Nephron progenitor cell (in vitro differentiated cells): Measurements from ENCODE around the gene NLRC3.
"Not testable (repeated sequence)": the region's sequence is repeated elsewhere in the genome, so short reads cannot be mapped to it uniquely, and the experiment has no call there.

Experiments
- DNase-seq: peaks from one replicate; pipeline ENCODE4 v3.0.0; 2021
- H3K27ac Mint-ChIP-seq: 2 replicates; pipeline ENCODE4 v1.8.0; 2021; ENCODE audit warnings: mild to moderate bottlenecking, moderate library complexity, mixed read lengths
- H3K27me3 Mint-ChIP-seq: 2 replicates; pipeline ENCODE4 v1.8.0; 2021; ENCODE audit warnings: mild to moderate bottlenecking, low read depth, mixed read lengths; ENCODE audit not compliant: poor library complexity
- H3K36me3 Mint-ChIP-seq: 2 replicates; pipeline ENCODE4 v1.8.0; 2021; ENCODE audit warnings: low read depth, mixed read lengths
- H3K4me1 Mint-ChIP-seq: 2 replicates; pipeline ENCODE4 v1.8.0; 2021; ENCODE audit warnings: mixed read lengths
- H3K4me3 Mint-ChIP-seq: 2 replicates; pipeline ENCODE4 v1.8.0; 2021; ENCODE audit warnings: mild to moderate bottlenecking, moderate library complexity, mixed read lengths
- H3K9me3 Mint-ChIP-seq: 2 replicates; pipeline ENCODE4 v1.8.0; 2021; ENCODE audit warnings: mild to moderate bottlenecking, moderate library complexity, mixed read lengths
- TF ChIP-seq, protein P1 (sequence below): fragments of 200-600 bp; sonication (generic); IDR thresholded peaks from 2 replicates; pipeline ENCODE4 v1.5.0; 2021; ENCODE audit warnings: antibody characterized with exemption

Gene NLRC3

DNA sequence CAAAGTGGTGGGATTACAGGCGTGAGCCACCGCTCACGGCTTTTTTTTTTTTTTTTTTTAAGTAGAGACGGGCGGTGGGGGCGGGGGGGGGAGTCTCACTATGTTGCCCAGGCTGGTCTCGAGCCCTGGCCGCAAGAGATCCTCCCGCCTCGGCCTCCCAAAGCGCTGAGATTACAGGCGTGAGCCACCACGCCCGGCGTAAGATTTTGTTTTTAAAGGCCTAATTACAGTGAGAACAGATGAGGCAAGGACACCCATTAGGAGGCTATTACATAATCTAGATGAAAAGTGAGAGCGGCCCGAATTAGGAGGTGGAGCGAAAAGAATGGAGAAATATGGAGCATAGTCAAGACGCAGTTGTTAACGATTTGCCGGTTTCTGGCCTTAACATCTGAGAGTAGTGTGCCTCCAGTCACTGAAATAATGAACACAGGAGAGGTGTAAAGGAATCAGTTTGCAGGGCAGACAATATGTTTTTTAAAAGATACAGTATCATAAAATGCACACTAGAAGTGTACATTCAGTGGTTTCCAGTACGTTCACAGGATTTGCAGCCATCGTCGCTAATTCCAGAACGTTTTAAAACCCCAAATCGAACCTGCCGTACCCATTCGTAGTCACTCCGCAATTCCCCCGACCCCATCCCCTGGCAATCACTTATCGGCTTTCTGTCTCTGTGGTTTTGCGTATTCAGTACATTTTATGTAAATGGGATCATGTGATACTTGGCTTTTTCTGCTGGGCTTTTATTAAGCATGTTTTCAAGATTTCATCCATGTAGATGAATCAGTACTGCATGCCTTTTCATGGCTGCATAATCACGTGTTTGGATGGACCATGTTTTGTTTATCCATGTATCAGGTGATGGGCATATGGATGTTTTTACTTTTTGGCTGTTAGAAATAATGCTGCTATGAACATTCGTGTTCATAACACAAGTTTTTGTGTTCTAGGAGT lies 35.6 kb upstream of the NLRC3 start:
- peak overlapping the region; percentile 99 for H3K4me3 Mint-ChIP-seq
- no peaks in the 10 kb centered on the region for H3K27me3 Mint-ChIP-seq
- peak overlapping the region; percentile 6 for H3K27ac Mint-ChIP-seq
- no peak for DNase-seq
- H3K4me1 Mint-ChIP-seq = peaks cover 33% of the 10 kb centered on the region
- H3K36me3 Mint-ChIP-seq = peaks cover 71% of the 10 kb centered on the region
- H3K9me3 Mint-ChIP-seq = peaks cover 28% of the 10 kb centered on the region
- TF ChIP-seq, protein P1, sequence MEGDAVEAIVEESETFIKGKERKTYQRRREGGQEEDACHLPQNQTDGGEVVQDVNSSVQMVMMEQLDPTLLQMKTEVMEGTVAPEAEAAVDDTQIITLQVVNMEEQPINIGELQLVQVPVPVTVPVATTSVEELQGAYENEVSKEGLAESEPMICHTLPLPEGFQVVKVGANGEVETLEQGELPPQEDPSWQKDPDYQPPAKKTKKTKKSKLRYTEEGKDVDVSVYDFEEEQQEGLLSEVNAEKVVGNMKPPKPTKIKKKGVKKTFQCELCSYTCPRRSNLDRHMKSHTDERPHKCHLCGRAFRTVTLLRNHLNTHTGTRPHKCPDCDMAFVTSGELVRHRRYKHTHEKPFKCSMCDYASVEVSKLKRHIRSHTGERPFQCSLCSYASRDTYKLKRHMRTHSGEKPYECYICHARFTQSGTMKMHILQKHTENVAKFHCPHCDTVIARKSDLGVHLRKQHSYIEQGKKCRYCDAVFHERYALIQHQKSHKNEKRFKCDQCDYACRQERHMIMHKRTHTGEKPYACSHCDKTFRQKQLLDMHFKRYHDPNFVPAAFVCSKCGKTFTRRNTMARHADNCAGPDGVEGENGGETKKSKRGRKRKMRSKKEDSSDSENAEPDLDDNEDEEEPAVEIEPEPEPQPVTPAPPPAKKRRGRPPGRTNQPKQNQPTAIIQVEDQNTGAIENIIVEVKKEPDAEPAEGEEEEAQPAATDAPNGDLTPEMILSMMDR = no peak

DNA sequence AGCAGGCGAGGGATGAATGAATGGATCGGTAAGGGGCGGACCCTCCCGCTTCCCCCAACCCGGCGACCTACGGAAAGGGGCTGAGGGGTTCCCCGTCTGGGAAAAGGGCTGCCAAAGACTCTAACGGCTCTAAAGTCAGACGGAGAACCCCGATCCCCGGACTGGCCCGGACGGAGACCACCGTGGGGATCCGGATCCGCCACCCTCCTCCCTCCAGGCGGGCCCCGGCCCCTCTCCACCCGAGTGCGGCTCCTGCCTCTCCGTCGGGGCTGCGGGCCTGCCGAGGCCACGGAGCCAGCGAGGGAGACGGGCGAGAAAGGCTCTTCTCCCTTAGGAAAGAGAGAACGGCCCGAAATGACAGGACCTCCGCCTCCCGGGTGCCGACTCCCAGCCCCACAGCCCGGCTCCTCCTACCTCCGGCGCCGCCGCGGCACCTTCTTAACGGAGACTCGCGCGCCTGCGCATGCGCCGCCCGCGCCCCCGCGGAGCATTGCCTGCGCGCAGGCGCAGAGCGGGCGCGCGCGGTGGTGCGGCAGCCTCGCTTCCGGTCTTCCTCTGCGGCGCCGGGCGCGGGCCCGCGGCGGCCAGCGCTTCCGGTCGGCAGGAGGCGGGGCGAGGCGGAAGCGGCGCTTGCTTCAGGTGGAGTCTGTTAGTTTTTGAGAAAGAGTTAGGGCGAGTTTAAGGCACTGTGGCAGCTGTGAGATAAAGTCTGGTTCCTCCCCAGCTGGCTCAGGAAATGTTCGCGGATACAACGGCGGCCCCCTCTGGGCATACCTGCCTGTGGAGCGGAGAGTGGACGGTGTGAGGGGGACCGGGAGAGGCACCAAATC lies 34.2 kb upstream of the NLRC3 start, which contains the start of gene SLX4:
TSS of gene SLX4 (minus strand) at position 461 of the 830 bp plus-strand sequence. CDS start 2,642 bp downstream, outside the sequence.
- DNase-seq = peak; percentile 92
- TF ChIP-seq, protein P1 = no peak
- H3K4me3 Mint-ChIP-seq = peak within 1 kb of the TSS; percentile 99
- peaks cover 18% of the 10 kb centered on the region for H3K9me3 Mint-ChIP-seq
- peaks cover 72% of the 10 kb centered on the region for H3K36me3 Mint-ChIP-seq
- H3K27ac Mint-ChIP-seq = peak within 1 kb of the TSS; percentile 98
- no peaks in the 10 kb centered on the region for H3K27me3 Mint-ChIP-seq
- peaks cover 33% of the 10 kb centered on the region for H3K4me1 Mint-ChIP-seq

DNA sequence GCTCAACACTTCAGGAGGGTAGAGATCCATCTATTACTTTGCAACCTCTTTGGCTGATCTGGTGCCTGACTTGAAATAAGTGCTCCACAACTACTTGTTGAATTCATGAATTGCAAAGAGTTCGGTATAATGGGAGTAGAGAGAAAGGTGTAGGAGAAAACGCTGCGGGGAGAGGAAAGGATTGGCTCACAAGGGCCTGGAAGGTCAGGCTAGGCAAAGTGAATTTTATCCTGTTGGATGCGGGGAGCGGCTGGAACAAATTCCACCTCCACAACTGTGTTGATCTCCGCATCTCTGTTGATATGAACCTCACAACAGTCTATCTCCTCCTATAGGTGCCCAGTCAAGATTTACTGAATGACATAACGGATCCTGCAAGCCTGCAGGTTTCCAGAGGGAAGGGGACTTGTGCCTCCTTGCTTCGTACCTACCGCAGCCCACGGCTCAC lies 33.5 kb upstream of the NLRC3 start:
- no peaks in the 10 kb centered on the region for H3K27me3 Mint-ChIP-seq
- peak overlapping the region; percentile 17 for H3K27ac Mint-ChIP-seq
- H3K9me3 Mint-ChIP-seq = peaks cover 18% of the 10 kb centered on the region
- peaks cover 33% of the 10 kb centered on the region for H3K4me1 Mint-ChIP-seq
- H3K4me3 Mint-ChIP-seq = peak overlapping the region; percentile 99
- no peak for DNase-seq
- TF ChIP-seq, protein P1 = no peak
- H3K36me3 Mint-ChIP-seq = peaks cover 72% of the 10 kb centered on the region

DNA sequence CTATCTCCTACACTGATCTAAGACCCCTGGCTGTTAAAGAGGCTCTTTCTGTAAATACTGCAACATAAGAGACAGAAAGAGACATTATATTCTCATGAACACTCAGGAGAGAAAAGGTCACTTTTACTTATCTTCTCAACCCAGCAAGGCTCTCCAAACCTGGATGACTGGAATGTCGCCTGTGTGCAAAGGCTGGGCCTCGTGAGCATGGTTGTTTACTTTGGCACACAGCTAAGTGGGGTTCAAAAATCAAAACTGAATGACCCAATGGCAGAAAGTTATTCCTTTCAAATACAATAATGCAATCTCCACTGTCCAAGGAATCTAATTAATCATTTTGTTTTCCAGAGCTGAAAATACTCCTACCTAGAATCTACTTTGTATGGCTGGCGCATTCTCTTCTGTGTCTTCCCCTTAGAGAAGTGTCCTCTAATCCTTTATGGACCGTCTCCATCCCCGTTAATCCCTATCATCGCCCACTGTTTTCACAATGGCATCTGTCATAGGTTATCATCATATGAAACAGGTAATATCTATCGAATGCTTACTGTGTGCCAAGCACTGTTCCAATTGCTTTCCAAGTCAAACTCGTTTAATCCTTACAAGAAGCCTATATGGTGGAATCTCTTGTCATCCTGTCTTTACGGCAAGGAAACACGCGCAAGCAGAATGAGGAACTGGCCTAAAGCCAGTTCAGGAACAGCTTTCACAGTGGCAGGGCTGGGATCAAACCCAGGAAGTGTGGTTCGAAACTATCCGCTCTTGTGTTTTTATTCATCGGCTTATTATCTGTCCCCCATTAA lies 32.9 kb upstream of the NLRC3 start:
- peaks cover 66% of the 10 kb centered on the region for H3K36me3 Mint-ChIP-seq
- no peak overlapping the region for H3K27ac Mint-ChIP-seq
- no peaks in the 10 kb centered on the region for H3K27me3 Mint-ChIP-seq
- peaks cover 33% of the 10 kb centered on the region for H3K4me1 Mint-ChIP-seq
- peaks cover 14% of the 10 kb centered on the region for H3K9me3 Mint-ChIP-seq
- DNase-seq = no peak
- H3K4me3 Mint-ChIP-seq = peak overlapping the region; percentile 99
- TF ChIP-seq, protein P1 = no peak

DNA sequence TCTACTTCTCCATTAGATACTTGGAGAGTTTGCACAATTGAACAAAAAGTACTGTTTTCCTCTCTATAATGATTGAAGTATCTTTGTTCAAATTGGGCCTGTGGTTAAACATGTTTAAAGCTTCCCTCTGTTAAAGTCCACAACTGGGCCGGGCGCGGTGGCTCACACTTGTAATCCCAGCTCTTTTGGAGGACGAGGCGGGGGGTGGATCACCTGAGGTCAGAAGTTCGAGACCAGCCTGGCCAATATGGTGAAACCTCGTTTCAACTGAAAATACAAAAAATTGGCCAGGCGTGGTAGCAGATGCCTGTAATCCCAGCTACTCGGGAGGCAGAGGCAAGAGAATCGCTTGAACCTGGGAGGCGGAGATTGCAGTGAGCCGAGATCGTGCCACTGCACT lies 31.8 kb upstream of the NLRC3 start:
- not testable (repeated sequence) for H3K27ac Mint-ChIP-seq, DNase-seq, H3K27me3 Mint-ChIP-seq, H3K4me3 Mint-ChIP-seq
- peaks cover 14% of the 10 kb centered on the region for H3K9me3 Mint-ChIP-seq
- peaks cover 60% of the 10 kb centered on the region for H3K36me3 Mint-ChIP-seq
- H3K4me1 Mint-ChIP-seq = peaks cover 33% of the 10 kb centered on the region
